OCI-LY1 (cell line): ENCODE results near the gene PRKG1.

Source experiments
- EZH2 ChIP-seq: fragments of 200-600 bp; sonication (generic), shearing (Covaris generic); IDR thresholded peaks from 2 replicates; pipeline ENCODE4 v1.8.0; 2017; ENCODE audit warnings: borderline replicate concordance, mixed run types, mild to moderate bottlenecking, antibody characterized with exemption, low read length, moderate library complexity, mixed read lengths
- TF ChIP-seq, protein P1 (sequence below): fragments of 200-600 bp; sonication (generic), shearing (Covaris generic); IDR thresholded peaks from 2 replicates; pipeline ENCODE4 v1.5.1; 2017; ENCODE audit warnings: mild to moderate bottlenecking, antibody characterized with exemption, low read length, moderate library complexity, mixed read lengths

DNA sequence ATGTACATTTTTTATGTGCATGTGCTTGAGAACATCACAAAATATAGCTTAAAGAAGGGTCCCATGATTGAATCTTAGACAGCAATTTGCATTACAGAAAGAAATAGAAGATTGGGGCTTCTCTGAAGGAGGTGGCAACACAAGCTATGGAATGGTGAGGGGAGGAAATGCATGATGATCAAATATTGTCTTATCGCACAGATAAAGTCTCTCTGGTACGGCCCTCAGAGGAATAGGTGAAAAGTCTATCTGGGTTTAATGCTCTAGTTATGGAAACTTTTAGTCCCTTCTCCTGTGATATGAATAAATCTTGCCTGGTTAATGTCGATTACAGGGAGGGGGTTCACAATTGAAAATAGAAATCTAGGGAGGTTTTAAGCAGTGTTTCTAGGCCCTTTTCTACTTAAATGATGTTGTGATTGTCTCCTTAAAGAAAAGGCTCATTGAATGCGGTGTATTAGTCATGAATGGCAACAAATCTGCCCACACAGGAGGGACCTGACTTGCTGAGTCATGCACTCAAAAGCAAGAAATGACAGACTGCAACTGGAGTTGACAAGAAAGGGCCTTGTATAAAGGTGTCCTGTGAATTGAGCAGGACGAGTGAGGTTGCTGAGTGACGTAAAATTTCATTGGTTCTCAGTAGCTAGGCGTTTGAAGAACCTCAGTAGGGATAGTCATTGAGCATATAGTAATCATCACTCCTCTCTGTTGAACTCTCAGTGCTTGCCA lies 758.5 kb downstream of the PRKG1 start:
- TF ChIP-seq, protein P1, sequence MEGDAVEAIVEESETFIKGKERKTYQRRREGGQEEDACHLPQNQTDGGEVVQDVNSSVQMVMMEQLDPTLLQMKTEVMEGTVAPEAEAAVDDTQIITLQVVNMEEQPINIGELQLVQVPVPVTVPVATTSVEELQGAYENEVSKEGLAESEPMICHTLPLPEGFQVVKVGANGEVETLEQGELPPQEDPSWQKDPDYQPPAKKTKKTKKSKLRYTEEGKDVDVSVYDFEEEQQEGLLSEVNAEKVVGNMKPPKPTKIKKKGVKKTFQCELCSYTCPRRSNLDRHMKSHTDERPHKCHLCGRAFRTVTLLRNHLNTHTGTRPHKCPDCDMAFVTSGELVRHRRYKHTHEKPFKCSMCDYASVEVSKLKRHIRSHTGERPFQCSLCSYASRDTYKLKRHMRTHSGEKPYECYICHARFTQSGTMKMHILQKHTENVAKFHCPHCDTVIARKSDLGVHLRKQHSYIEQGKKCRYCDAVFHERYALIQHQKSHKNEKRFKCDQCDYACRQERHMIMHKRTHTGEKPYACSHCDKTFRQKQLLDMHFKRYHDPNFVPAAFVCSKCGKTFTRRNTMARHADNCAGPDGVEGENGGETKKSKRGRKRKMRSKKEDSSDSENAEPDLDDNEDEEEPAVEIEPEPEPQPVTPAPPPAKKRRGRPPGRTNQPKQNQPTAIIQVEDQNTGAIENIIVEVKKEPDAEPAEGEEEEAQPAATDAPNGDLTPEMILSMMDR: no peak
- TF ChIP-seq EZH2: no peak
